ENCODE results near the gene MED14. TPM values are rescaled to one million over a fixed set of nuclear protein-coding genes. Genes with fewer than 3 reads are reported as not detected.

MED14 gene
- total and polyA plus RNA-seq, 2 of the 13 experiments (the other 11 are each of a cell fraction or from before 2014, with no cell fraction given) = 10.2 to 16.3 TPM

- TF ChIP-seq, protein P1, sequence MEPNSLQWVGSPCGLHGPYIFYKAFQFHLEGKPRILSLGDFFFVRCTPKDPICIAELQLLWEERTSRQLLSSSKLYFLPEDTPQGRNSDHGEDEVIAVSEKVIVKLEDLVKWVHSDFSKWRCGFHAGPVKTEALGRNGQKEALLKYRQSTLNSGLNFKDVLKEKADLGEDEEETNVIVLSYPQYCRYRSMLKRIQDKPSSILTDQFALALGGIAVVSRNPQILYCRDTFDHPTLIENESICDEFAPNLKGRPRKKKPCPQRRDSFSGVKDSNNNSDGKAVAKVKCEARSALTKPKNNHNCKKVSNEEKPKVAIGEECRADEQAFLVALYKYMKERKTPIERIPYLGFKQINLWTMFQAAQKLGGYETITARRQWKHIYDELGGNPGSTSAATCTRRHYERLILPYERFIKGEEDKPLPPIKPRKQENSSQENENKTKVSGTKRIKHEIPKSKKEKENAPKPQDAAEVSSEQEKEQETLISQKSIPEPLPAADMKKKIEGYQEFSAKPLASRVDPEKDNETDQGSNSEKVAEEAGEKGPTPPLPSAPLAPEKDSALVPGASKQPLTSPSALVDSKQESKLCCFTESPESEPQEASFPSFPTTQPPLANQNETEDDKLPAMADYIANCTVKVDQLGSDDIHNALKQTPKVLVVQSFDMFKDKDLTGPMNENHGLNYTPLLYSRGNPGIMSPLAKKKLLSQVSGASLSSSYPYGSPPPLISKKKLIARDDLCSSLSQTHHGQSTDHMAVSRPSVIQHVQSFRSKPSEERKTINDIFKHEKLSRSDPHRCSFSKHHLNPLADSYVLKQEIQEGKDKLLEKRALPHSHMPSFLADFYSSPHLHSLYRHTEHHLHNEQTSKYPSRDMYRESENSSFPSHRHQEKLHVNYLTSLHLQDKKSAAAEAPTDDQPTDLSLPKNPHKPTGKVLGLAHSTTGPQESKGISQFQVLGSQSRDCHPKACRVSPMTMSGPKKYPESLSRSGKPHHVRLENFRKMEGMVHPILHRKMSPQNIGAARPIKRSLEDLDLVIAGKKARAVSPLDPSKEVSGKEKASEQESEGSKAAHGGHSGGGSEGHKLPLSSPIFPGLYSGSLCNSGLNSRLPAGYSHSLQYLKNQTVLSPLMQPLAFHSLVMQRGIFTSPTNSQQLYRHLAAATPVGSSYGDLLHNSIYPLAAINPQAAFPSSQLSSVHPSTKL (CRISPR knock-in tag; IDR thresholded peaks at IDR 0.05) = no peak
- TF ChIP-seq HDAC2 (CRISPR knock-in tag; IDR thresholded peaks at IDR 0.05) = no peak
- no peak for TF ChIP-seq SETDB1 (CRISPR knock-in tag; IDR thresholded peaks at IDR 0.05; ENCODE audit: borderline replicate concordance)
Measured at GRCh38 chrX:40746521-40746920, 11.2 kb upstream of the MED14 start (continued).

GRCh38 chrX:40736170-40736505, 796 bp upstream of the MED14 start:
- FAIRE-seq (no peak), ATAC-seq (peak; percentile 34), DNase-seq (ENCODE audit: low spot score) (peak; percentile 1)
- no peak overlapping the region for H2AFZ ChIP-seq (ENCODE audit: low read length)
- no peaks in the 10 kb centered on the region for H3K9me3 ChIP-seq (ENCODE audit: low read length)
- ChIA-PET POLR2A (interaction anchor here (0.8 to 1.2 kb wide), 2 partner anchors 58 to 349 kb away, joined by 3 read pairs; partner anchors contain the start of gene USP9X), CTCF (ENCODE audit: low intra/inter-chr PET ratio, low total read pairs) (no interaction called here)
- peak overlapping the region; percentile 74 for H3K4me2 ChIP-seq (ENCODE audit: low read depth, low read length)
- H3K36me3 ChIP-seq (replicated peaks in 1 of 2; ENCODE audit: control insufficient read depth in 1 of 2, insufficient read depth in 2 of 2, low read length in 2 of 2) = no peaks in the 10 kb centered on the region; a peak in 1 of 5 replicates
- peaks cover 34% of the 10 kb centered on the region for H3K4me1 ChIP-seq (ENCODE audit: insufficient read depth, low read length)
- peak overlapping the region; percentile 77 for H3K9ac ChIP-seq (ENCODE audit: insufficient read depth, low read depth, low read length)
- intact Hi-C loops (cut with micrococcal nuclease; ENCODE audit: unreplicated experiment) = no loop called here
- peak overlapping the region; percentile 85 for H3K27ac ChIP-seq (ENCODE audit: extremely low read length, insufficient read depth, low read length)
- in situ Hi-C loops (cut with HindIII; ENCODE audit: extremely low pct_ligation_motif_present, low pct_unique_long_range_greater_than_20kb) = no loop called here
- no peaks in the 10 kb centered on the region for H4K20me1 ChIP-seq (ENCODE audit: insufficient read depth, low read length)
- H3K27me3 ChIP-seq (ENCODE audit: control insufficient read depth in 1 of 2, insufficient read depth in 2 of 2, low read length in 2 of 2) = no peaks in the 10 kb centered on the region
- H3K79me2 ChIP-seq (ENCODE audit: insufficient read depth, low read length) = peaks cover 34% of the 10 kb centered on the region
- BruUV-seq (replicated peaks) = TSS peak; percentile 97
- 0% methylated on average over 17 of the region's 17 CpGs for WGBS (ENCODE audit: low lambda C conversion rate)
- peak overlapping the region; percentile 66 to 78 (median 72) for H3K4me3 ChIP-seq (replicated peaks in 1 of 3; ENCODE audit: insufficient read depth in 1 of 3, low read depth in 2 of 3, low read length in 3 of 3)
- TF ChIP-seq KAT8 (CRISPR knock-in tag; IDR thresholded peaks at IDR 0.05) = no peak
- TF ChIP-seq ZNF775 (CRISPR knock-in tag; IDR thresholded peaks at IDR 0.05; ENCODE audit: borderline replicate concordance) = no peak
- TF ChIP-seq, protein P2, sequence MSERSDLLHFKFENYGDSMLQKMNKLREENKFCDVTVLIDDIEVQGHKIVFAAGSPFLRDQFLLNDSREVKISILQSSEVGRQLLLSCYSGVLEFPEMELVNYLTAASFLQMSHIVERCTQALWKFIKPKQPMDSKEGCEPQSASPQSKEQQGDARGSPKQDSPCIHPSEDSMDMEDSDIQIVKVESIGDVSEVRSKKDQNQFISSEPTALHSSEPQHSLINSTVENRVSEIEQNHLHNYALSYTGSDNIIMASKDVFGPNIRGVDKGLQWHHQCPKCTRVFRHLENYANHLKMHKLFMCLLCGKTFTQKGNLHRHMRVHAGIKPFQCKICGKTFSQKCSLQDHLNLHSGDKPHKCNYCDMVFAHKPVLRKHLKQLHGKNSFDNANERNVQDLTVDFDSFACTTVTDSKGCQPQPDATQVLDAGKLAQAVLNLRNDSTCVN (CRISPR knock-in tag; IDR thresholded peaks at IDR 0.05; ENCODE audit: borderline replicate concordance) = no peak
- TF ChIP-seq MIER3 (CRISPR knock-in tag; IDR thresholded peaks at IDR 0.05; ENCODE audit: borderline replicate concordance) = no peak
- TF ChIP-seq GFI1 (CRISPR knock-in tag; IDR thresholded peaks at IDR 0.05; ENCODE audit: borderline replicate concordance) = no peak
- TF ChIP-seq ZFX (CRISPR knock-in tag; IDR thresholded peaks at IDR 0.05; ENCODE audit: low read depth) = 0 out of 2 replicates have a peak, but pooled peaks have one; percentile 24
- no peak for TF ChIP-seq NFE2 (CRISPR knock-in tag; IDR thresholded peaks at IDR 0.05)
- no peak for TF ChIP-seq ZNF747 (CRISPR knock-in tag; IDR thresholded peaks at IDR 0.05; ENCODE audit: borderline replicate concordance)
- no peak for TF ChIP-seq ZNF451 (CRISPR knock-in tag; IDR thresholded peaks at IDR 0.05)
- no peak for TF ChIP-seq TBX3 (IDR thresholded peaks at IDR 0.05; ENCODE audit: borderline replicate concordance)
- TF ChIP-seq ZBTB20 (CRISPR knock-in tag; IDR thresholded peaks at IDR 0.05; ENCODE audit: borderline replicate concordance, low read depth) = no peak
- no peak for TF ChIP-seq ZSCAN25 (CRISPR knock-in tag; IDR thresholded peaks at IDR 0.05)
- 0 out of 2 replicates have a peak, but pooled peaks have one; percentile 2 for TF ChIP-seq GATAD2A (CRISPR knock-in tag; IDR thresholded peaks at IDR 0.05)
- no peak for TF ChIP-seq NKX3-1 (CRISPR knock-in tag; IDR thresholded peaks at IDR 0.05)
- TF ChIP-seq TRAFD1 (CRISPR knock-in tag; IDR thresholded peaks at IDR 0.05; ENCODE audit: borderline replicate concordance) = no peak

Data from HepG2 (cell line).